ENCODE measurements around the gene SCG3. TPM values are rescaled to one million over a fixed set of nuclear protein-coding genes. Genes with fewer than 3 reads are reported as not detected.

Gene SCG3
- total RNA-seq (2014; rRNA removed) (not detected in 2 replicates), Bru-seq, nascent RNA (percentile 4 among the genes with signal in this experiment), BruChase-seq, experiment 1, labeled RNA remaining after a 6-hour chase (not detected), BruChase-seq, experiment 2, labeled RNA remaining after a 2-hour chase (percentile 7 among the genes with signal in this experiment)
- long read RNA-seq, partial matches to known transcripts = 1 of 1 reads
- long read RNA-seq, other reads (novel, unspliced or antisense) = 0 of 1 reads

DNA sequence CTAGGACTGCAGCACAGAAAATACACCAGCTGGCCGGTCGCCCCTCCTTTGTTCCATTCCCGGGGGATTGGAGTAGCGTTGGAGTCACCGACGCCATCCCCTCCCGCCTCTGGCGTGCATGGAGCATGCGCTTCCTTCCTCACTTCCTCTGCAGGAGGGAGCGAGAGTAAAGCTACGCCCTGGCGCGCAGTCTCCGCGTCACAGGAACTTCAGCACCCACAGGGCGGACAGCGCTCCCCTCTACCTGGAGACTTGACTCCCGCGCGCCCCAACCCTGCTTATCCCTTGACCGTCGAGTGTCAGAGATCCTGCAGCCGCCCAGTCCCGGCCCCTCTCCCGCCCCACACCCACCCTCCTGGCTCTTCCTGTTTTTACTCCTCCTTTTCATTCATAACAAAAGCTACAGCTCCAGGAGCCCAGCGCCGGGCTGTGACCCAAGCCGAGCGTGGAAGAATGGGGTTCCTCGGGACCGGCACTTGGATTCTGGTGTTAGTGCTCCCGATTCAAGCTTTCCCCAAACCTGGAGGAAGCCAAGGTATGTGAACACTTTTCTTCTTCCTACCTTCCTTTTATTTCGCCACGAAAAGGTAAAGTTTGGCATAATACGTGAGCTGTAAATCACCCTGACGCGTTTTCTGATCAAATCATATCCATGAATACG is at the start of gene SCG3:
SCG3 (plus strand) TSS at position 201 of the 661 bp plus-strand sequence; CDS start at position 454, 253 bp downstream.
- ChIA-PET POLR2A (ENCODE audit: unreplicated experiment) (no interaction called here), CTCF (no interaction called here)
- H3K36me3 ChIP-seq (ENCODE audit: low read depth, low read length) = no peaks in the 10 kb centered on the region
- ATAC-seq (peak; percentile 50), DNase-seq (peak; percentile 55)
- H3K27me3 ChIP-seq (ENCODE audit: low read length) = peaks cover 22% of the 10 kb centered on the region
- H3K27ac ChIP-seq (ENCODE audit: low read length) = no peak within 1 kb of the TSS
- peak within 1 kb of the TSS; percentile 16; the same call in 1 of the 2 replicates for H2AFZ ChIP-seq (ENCODE audit: low read length)
- H3K4me1 ChIP-seq (ENCODE audit: insufficient read depth, low read length) = no peaks in the 10 kb centered on the region
- no peaks in the 10 kb centered on the region for H3K9me2 ChIP-seq (replicated peaks; ENCODE audit: low read length)
- BruUV-seq (replicated peaks) = no TSS peak
- no peak within 1 kb of the TSS for H3K4me3 ChIP-seq (ENCODE audit: low read length)
- H3K9ac ChIP-seq (ENCODE audit: low read length) = no peak within 1 kb of the TSS
- H3K4me2 ChIP-seq (ENCODE audit: low read length) = no peak within 1 kb of the TSS
- intact Hi-C loops (cut with micrococcal nuclease) = no loop called here
- H3K9me3 ChIP-seq (ENCODE audit: low read length) = no peaks in the 10 kb centered on the region
- no peak for TF ChIP-seq EZH2 (IDR thresholded peaks at IDR 0.05; ENCODE audit: low read length, unreplicated experiment)
- TF ChIP-seq, protein P1, sequence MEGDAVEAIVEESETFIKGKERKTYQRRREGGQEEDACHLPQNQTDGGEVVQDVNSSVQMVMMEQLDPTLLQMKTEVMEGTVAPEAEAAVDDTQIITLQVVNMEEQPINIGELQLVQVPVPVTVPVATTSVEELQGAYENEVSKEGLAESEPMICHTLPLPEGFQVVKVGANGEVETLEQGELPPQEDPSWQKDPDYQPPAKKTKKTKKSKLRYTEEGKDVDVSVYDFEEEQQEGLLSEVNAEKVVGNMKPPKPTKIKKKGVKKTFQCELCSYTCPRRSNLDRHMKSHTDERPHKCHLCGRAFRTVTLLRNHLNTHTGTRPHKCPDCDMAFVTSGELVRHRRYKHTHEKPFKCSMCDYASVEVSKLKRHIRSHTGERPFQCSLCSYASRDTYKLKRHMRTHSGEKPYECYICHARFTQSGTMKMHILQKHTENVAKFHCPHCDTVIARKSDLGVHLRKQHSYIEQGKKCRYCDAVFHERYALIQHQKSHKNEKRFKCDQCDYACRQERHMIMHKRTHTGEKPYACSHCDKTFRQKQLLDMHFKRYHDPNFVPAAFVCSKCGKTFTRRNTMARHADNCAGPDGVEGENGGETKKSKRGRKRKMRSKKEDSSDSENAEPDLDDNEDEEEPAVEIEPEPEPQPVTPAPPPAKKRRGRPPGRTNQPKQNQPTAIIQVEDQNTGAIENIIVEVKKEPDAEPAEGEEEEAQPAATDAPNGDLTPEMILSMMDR (conservative IDR thresholded peaks at IDR 0.05; ENCODE audit: low read depth, low read length) = no peak
- no peak for TF ChIP-seq EZH2phosphoT487 (IDR thresholded peaks at IDR 0.05; ENCODE audit: borderline replicate concordance, low read length)
- no peaks in the 10 kb centered on the region for H4K20me1 ChIP-seq (ENCODE audit: low read length)
- no peaks in the 10 kb centered on the region for H3F3A ChIP-seq (ENCODE audit: low read length, unreplicated experiment)
- no peaks in the 10 kb centered on the region for H3K79me2 ChIP-seq (ENCODE audit: low read length)

DNA sequence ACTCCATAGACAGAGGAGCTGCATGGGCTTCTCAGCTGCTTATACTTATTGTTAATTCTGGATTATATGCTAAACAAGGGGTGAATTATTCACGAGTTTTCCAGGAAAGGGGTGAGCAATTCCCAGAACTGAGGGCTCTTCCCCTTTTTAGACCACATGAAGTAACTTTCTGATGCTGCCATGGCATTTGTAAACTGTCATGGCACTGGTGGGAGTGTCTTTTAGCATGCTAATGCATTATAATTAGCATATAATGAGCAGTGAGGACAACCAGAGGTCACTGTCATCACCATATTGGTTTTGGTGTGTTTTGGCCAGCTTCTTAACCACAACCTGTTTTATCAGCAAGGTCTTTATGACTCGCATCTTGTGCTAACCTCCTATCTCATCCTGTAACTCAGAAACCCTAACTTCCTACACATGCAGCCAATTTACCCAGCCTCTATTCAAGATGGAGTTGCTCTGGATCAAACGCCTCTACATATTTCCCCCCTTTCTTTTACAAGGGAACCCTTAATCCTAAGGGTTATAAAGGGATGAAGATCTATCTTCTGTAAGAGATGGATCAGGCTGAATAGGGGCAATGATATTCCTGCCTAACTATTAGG is 46.6 kb upstream of the SCG3 start:
- CTCF ChIA-PET = no interaction called here
- POLR2A ChIA-PET (ENCODE audit: unreplicated experiment) = no interaction called here
- no TSS peak for BruUV-seq (replicated peaks)

More for the DNA sequence above, 46.6 kb upstream of the SCG3 start:
- TF ChIP-seq EZH2 (IDR thresholded peaks at IDR 0.05; ENCODE audit: low read length, unreplicated experiment) (no peak), EZH2phosphoT487 (IDR thresholded peaks at IDR 0.05; ENCODE audit: borderline replicate concordance, low read length) (no peak)
- TF ChIP-seq, protein P1 (conservative IDR thresholded peaks at IDR 0.05; ENCODE audit: low read depth, low read length) = no peak
- Histone ChIP-seq H3K9me3 (ENCODE audit: low read length) (no peaks in the 10 kb centered on the region), H2AFZ (ENCODE audit: low read length) (no peak overlapping the region), H3K27ac (ENCODE audit: low read length) (no peak overlapping the region), H3K36me3 (ENCODE audit: low read depth, low read length) (no peaks in the 10 kb centered on the region), H3F3A (ENCODE audit: low read length, unreplicated experiment) (no peaks in the 10 kb centered on the region), H3K4me1 (ENCODE audit: insufficient read depth, low read length) (no peaks in the 10 kb centered on the region), H3K4me3 (ENCODE audit: low read length) (no peak overlapping the region), H4K20me1 (ENCODE audit: low read length) (no peaks in the 10 kb centered on the region), H3K4me2 (ENCODE audit: low read length) (no peak overlapping the region), H3K9ac (ENCODE audit: low read length) (no peak overlapping the region), H3K27me3 (ENCODE audit: low read length) (no peaks in the 10 kb centered on the region), H3K79me2 (ENCODE audit: low read length) (no peaks in the 10 kb centered on the region), H3K9me2 (replicated peaks; ENCODE audit: low read length) (no peaks in the 10 kb centered on the region)
- DNase-seq (no peak), ATAC-seq (no peak)
- intact Hi-C loops (cut with micrococcal nuclease) = no loop called here

Measured in PC-3 (cell line).